HCT116 (cell line): Measurements from ENCODE around the gene CALHM1. TPM values are rescaled to one million over a fixed set of nuclear protein-coding genes. Genes with fewer than 3 reads are reported as not detected.

Experiments
- ATAC-seq: fragments of 200-7000 bp; cut with Tn5 transposase; 2 replicates; pipeline ENCODE4 v1.9.1; 2020; ENCODE audit warnings: mild to moderate bottlenecking, moderate library complexity
- BruUV-seq: library from RNA; stranded (reverse); fragments of 400-500 nt; replicated peaks from 2 replicates; lab custom pipeline; 2021; lab: Mats Ljungman, UMichigan
- CTCF ChIA-PET: fragments of 300-600 bp; sonication (Branson Sonifier 250); formaldehyde crosslinking; loops from one replicate; lab custom pipeline; 2021; ENCODE audit warnings: antibody characterized with exemption; lab: Charles Lee
- POLR2A ChIA-PET: fragments of 300-600, 350-600 bp; sonication (Branson Sonifier 250); formaldehyde crosslinking; loops from one replicate; lab custom pipeline; 2021; ENCODE audit warnings: antibody characterized with exemption; lab: Charles Lee
- RAD21 ChIA-PET, 2 experiments: fragments of 300-600 bp; sonication (Branson Sonifier 250); formaldehyde crosslinking; loops; one replicate each; lab custom pipeline; 2023; ENCODE audit warnings: low total read pairs in 2 of 2; ENCODE audit not compliant: uncharacterized antibody in 2 of 2, unreplicated experiment in 2 of 2, low non-redundant PET in 1 of 2; lab: Charles Lee
- DNase-seq: peaks from one replicate; pipeline ENCODE4 v3.0.0-alpha.2; 2010; ENCODE audit warnings: low read depth, low spot score
- H2AFZ ChIP-seq: fragments of 200-600 bp; shearing (Covaris generic), sonication (generic); 2 replicates; pipeline ENCODE4 v1.6.1; 2017; ENCODE audit warnings: low read depth, mixed run types, mixed read lengths, antibody characterized with exemption, low read length; ENCODE audit not compliant: poor library complexity, severe bottlenecking
- H3K27ac ChIP-seq: 2 replicates; pipeline ENCODE4 v1.5.1; 2012; ENCODE audit warnings: low read depth, low read length
- H3K27me3 ChIP-seq: fragments of 200-600 bp; sonication (generic); 2 replicates; pipeline ENCODE4 v1.6.1; 2016; ENCODE audit warnings: mixed run types, low read length, mixed read lengths; ENCODE audit not compliant: insufficient read depth
- H3K36me3 ChIP-seq, 2 experiments: fragments of 200-500 bp in 1 of 2; fragments of 200-600 bp in 1 of 2; sonication (Bioruptor generic) in 1 of 2; sonication (generic) in 1 of 2; 2 replicates each; pipeline versions ENCODE4 v1.5.1 to v1.6.1; 2014 to 2016; ENCODE audit warnings: low read length in 2 of 2, inconsistent platforms in 1 of 2, mixed read lengths in 1 of 2, mixed run types in 1 of 2; ENCODE audit not compliant: insufficient read depth in 2 of 2, control insufficient read depth in 1 of 2
- H3K4me1 ChIP-seq, 2 experiments: fragments of 200-600 bp in 1 of 2; sonication (generic) in 1 of 2; 2 replicates each; pipeline versions ENCODE4 v1.5.1 to v1.6.1; 2012 to 2017; ENCODE audit warnings: low read length in 2 of 2, inconsistent platforms in 1 of 2, mild to moderate bottlenecking in 1 of 2, mixed read lengths in 1 of 2, mixed run types in 1 of 2, moderate library complexity in 1 of 2; ENCODE audit not compliant: insufficient read depth in 2 of 2, control insufficient read depth in 1 of 2
- H3K4me2 ChIP-seq: fragments of 200-600 bp; sonication (generic); 2 replicates; pipeline ENCODE4 v1.6.1; 2017; ENCODE audit warnings: mixed run types, low read length, mixed read lengths
- H3K4me3 ChIP-seq, 2 experiments: fragments of 200-600 bp in 1 of 2; sonication (generic) in 1 of 2; replicated peaks in 1 of 2; 2 replicates each; pipeline ENCODE4 v1.5.1; 2011 to 2016; ENCODE audit warnings: low read length in 2 of 2, control low read depth in 1 of 2, low read depth in 1 of 2, mild to moderate bottlenecking in 1 of 2, mixed read lengths in 1 of 2, mixed run types in 1 of 2
- H3K79me2 ChIP-seq: fragments of 200-600 bp; sonication (generic); 2 replicates; pipeline ENCODE4 v1.6.1; 2017; ENCODE audit warnings: mild to moderate bottlenecking, mixed run types, low read length, moderate library complexity, mixed read lengths; ENCODE audit not compliant: insufficient read depth
- H3K9ac ChIP-seq: fragments of 200-600 bp; sonication (generic); 2 replicates; pipeline ENCODE4 v1.6.1; 2016; ENCODE audit warnings: low read length, mixed read lengths
- H3K9me2 ChIP-seq: fragments of 200-600 bp; sonication (generic), shearing (Covaris generic); 2 replicates; pipeline ENCODE4 v1.6.1; 2017; ENCODE audit warnings: mixed run types, mild to moderate bottlenecking, moderate library complexity; ENCODE audit not compliant: insufficient read depth
- H3K9me3 ChIP-seq, 2 experiments: fragments of 200-500 bp in 1 of 2; fragments of 200-600 bp in 1 of 2; sonication (Bioruptor generic) in 1 of 2; sonication (generic) in 1 of 2; 2 replicates each; pipeline ENCODE4 v1.6.1; 2014 to 2017; ENCODE audit warnings: low read length in 2 of 2, mixed read lengths in 2 of 2, inconsistent platforms in 1 of 2, low read depth in 1 of 2, mild to moderate bottlenecking in 1 of 2, mixed run types in 1 of 2, moderate library complexity in 1 of 2; ENCODE audit not compliant: control insufficient read depth in 1 of 2, insufficient read depth in 1 of 2
- H4K20me1 ChIP-seq: fragments of 200-600 bp; sonication (generic), shearing (Covaris generic); 2 replicates; pipeline ENCODE4 v1.6.1; 2017; ENCODE audit warnings: mixed run types, mild to moderate bottlenecking, moderate library complexity; ENCODE audit not compliant: insufficient read depth
- CBX3 ChIP-seq: IDR thresholded peaks from 2 replicates; pipeline ENCODE4 v1.6.1; 2012; ENCODE audit warnings: low read depth
- ELF1 ChIP-seq: IDR thresholded peaks from 2 replicates; pipeline ENCODE4 v1.6.1; 2012; ENCODE audit warnings: low read depth, borderline replicate concordance
- EZH2 ChIP-seq: fragments of 200-600 bp; sonication (generic); IDR thresholded peaks from 2 replicates; pipeline ENCODE4 v1.6.1; 2017; ENCODE audit warnings: antibody characterized with exemption, mixed run types
- EZH2phosphoT487 ChIP-seq: fragments of 200-600 bp; IDR thresholded peaks from 2 replicates; pipeline ENCODE4 v1.6.1; 2018; ENCODE audit warnings: antibody characterized with exemption, borderline replicate concordance
- JUND ChIP-seq: IDR thresholded peaks from 2 replicates; pipeline ENCODE4 v1.6.1; 2012
- RAD21 ChIP-seq: IDR thresholded peaks from 2 replicates; pipeline ENCODE4 v1.6.1; 2012; ENCODE audit warnings: low read depth, mild to moderate bottlenecking
- SIN3A ChIP-seq: IDR thresholded peaks from 2 replicates; pipeline ENCODE4 v1.6.1; 2012; ENCODE audit warnings: low read depth
- SRF ChIP-seq: IDR thresholded peaks from 2 replicates; pipeline ENCODE4 v1.6.1; 2012; ENCODE audit warnings: low read depth
- YY1 ChIP-seq: IDR thresholded peaks from 2 replicates; pipeline ENCODE4 v1.6.1; 2011; ENCODE audit warnings: low read length, low read depth, moderate library complexity, mild to moderate bottlenecking; ENCODE audit not compliant: insufficient replicate concordance; ENCODE audit errors: extremely low read depth
- ZFX ChIP-seq: fragments of 450-650 bp; IDR thresholded peaks from 2 replicates; pipeline ENCODE4 v1.6.1; 2017
- ZNF274 ChIP-seq: fragments of 200-500 bp; sonication (Bioruptor generic); IDR thresholded peaks from 2 replicates; pipeline ENCODE4 v1.6.1; 2014; ENCODE audit warnings: mild to moderate bottlenecking, low read depth, low read length, inconsistent platforms
- intact Hi-C: fragments of 100-400 bp; cut with micrococcal nuclease; formaldehyde crosslinking; loops from 2 replicates; pipeline ENCODE4 v1.10.0; 2022
- total RNA-seq: library from RNA; stranded (reverse); gene quantifications from one replicate; pipeline ENCODE4 v1.2.1, GENCODE V29; 2021; ENCODE audit not compliant: unreplicated experiment
- TF ChIP-seq, protein P1 (sequence below): IDR thresholded peaks from 2 replicates; pipeline ENCODE4 v1.6.1; 2011; ENCODE audit warnings: mild to moderate bottlenecking, low read length, moderate library complexity; ENCODE audit not compliant: insufficient replicate concordance; ENCODE audit errors: extremely low read depth
- TF ChIP-seq, protein P2 (sequence below), 3 experiments: fragments of 200-600 bp in 1 of 3; sonication (generic) in 1 of 3; IDR thresholded peaks in 2 of 3; conservative IDR thresholded peaks in 1 of 3; 2 replicates each; pipeline ENCODE4 v1.5.1; 2012 to 2017; ENCODE audit warnings: low read depth in 2 of 3, low read length in 2 of 3, antibody characterized with exemption in 1 of 3, borderline replicate concordance in 1 of 3, control low read depth in 1 of 3, mild to moderate bottlenecking in 1 of 3, mixed read lengths in 1 of 3, mixed run types in 1 of 3, moderate library complexity in 1 of 3; ENCODE audit not compliant: insufficient read depth in 1 of 3
- TF ChIP-seq, protein P3 (sequence below): IDR thresholded peaks from 2 replicates; pipeline ENCODE4 v1.6.1; 2012

CALHM1 gene
- total RNA-seq, 1 experiment from 2014 or later, result not detected

DNA sequence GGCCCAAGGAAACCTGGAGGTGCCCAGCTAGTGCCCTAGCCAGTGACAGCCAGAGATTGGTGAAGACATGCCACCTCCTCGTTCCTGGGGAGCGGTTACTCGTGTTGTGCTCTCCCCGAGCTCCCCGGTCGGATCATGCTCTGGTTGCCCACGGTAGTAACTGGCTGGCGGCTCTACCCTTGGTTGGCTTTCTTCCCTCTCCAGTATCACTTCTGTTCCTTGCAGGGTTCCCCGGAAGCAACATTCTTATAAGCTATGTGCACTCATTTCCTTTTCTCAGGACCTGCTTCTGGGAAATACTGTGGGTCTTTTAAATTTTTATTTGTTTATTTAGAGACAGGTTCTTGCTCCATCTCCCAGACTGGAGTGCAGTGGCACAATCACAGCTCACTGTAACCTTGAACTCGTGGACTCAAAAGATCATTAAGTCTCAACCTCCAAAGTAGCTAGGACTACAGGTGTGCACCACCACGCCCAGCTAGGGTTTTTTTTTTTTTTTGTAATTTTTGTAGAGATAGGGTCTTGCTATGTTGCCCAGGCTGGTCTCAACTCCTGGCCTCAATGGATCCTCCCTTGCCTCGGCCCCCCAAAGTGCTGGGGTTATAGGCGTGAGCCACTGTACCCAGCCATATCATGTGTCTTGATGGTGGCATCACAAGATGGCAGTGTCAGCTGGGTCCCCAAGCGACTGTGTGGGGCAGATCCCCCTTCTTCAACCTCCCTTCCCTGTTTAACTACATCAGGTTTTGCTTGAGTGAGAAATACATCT lies 6.9 kb upstream of the CALHM1 start:
- no peaks in the 10 kb centered on the region for H3K36me3 ChIP-seq
- H3K9ac ChIP-seq, result no peak overlapping the region
- POLR2A ChIA-PET, result no interaction called here
- intact Hi-C loops, result no loop called here
- H3K27ac ChIP-seq, result no peak overlapping the region
- H3K9me3 ChIP-seq, result no peaks in the 10 kb centered on the region
- no peaks in the 10 kb centered on the region for H3K27me3 ChIP-seq
- no peak for DNase-seq
- H3K9me2 ChIP-seq, result no peaks in the 10 kb centered on the region
- H3K4me1 ChIP-seq, result no peaks in the 10 kb centered on the region
- no peak overlapping the region for H2AFZ ChIP-seq
- H3K4me3 ChIP-seq, result no peak overlapping the region
- no TSS peak for BruUV-seq
- no peaks in the 10 kb centered on the region for H4K20me1 ChIP-seq
- ATAC-seq, result no peak
- no peaks in the 10 kb centered on the region for H3K79me2 ChIP-seq
- no peak overlapping the region for H3K4me2 ChIP-seq
- CTCF ChIA-PET, result interaction anchor here (1.4 kb wide), 1 partner anchor 11 kb away, joined by 5 read pairs; no protein-coding TSS in a partner anchor
- TF ChIP-seq EZH2 (no peak), CBX3 (no peak), SIN3A (no peak), ELF1 (no peak), YY1 (no peak), SRF (no peak), JUND (no peak), EZH2phosphoT487 (no peak), ZNF274 (no peak), ZFX (no peak), RAD21 (no peak)
- TF ChIP-seq, protein P1, sequence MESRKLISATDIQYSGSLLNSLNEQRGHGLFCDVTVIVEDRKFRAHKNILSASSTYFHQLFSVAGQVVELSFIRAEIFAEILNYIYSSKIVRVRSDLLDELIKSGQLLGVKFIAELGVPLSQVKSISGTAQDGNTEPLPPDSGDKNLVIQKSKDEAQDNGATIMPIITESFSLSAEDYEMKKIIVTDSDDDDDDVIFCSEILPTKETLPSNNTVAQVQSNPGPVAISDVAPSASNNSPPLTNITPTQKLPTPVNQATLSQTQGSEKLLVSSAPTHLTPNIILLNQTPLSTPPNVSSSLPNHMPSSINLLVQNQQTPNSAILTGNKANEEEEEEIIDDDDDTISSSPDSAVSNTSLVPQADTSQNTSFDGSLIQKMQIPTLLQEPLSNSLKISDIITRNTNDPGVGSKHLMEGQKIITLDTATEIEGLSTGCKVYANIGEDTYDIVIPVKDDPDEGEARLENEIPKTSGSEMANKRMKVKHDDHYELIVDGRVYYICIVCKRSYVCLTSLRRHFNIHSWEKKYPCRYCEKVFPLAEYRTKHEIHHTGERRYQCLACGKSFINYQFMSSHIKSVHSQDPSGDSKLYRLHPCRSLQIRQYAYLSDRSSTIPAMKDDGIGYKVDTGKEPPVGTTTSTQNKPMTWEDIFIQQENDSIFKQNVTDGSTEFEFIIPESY, result no peak
- TF ChIP-seq, protein P2, sequence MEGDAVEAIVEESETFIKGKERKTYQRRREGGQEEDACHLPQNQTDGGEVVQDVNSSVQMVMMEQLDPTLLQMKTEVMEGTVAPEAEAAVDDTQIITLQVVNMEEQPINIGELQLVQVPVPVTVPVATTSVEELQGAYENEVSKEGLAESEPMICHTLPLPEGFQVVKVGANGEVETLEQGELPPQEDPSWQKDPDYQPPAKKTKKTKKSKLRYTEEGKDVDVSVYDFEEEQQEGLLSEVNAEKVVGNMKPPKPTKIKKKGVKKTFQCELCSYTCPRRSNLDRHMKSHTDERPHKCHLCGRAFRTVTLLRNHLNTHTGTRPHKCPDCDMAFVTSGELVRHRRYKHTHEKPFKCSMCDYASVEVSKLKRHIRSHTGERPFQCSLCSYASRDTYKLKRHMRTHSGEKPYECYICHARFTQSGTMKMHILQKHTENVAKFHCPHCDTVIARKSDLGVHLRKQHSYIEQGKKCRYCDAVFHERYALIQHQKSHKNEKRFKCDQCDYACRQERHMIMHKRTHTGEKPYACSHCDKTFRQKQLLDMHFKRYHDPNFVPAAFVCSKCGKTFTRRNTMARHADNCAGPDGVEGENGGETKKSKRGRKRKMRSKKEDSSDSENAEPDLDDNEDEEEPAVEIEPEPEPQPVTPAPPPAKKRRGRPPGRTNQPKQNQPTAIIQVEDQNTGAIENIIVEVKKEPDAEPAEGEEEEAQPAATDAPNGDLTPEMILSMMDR (IDR thresholded peaks at IDR 0.05 in 2 of 3, conservative IDR thresholded peaks at IDR 0.05 in 1 of 3; ENCODE audit: borderline replicate concordance in 1 of 3, insufficient read depth in 1 of 3, low read depth in 2 of 3, low read length in 2 of 3), result no peak
- TF ChIP-seq, protein P3, sequence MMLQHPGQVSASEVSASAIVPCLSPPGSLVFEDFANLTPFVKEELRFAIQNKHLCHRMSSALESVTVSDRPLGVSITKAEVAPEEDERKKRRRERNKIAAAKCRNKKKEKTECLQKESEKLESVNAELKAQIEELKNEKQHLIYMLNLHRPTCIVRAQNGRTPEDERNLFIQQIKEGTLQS, result no peak
- RAD21 ChIA-PET, result interaction anchor here in 1 of 2 experiments (0.6 kb wide), 1 partner anchor 16 kb away, joined by 3 read pairs; no protein-coding TSS in a partner anchor
